ENCODE measurements around the gene CFAP58. TPM values are rescaled to one million over a fixed set of nuclear protein-coding genes. Genes with fewer than 3 reads are reported as not detected.

CFAP58 gene
- total RNA-seq, 1 experiment from 2014 or later = 0.31 TPM

- BruUV-seq (replicated peaks) = no TSS peak
- no peaks in the 10 kb centered on the region for H3K4me1 ChIP-seq (replicated peaks; ENCODE audit: insufficient read depth)
- H3F3A ChIP-seq (ENCODE audit: insufficient read depth, low read depth) = no peaks in the 10 kb centered on the region
- H3K79me2 ChIP-seq (ENCODE audit: low read depth) = no peaks in the 10 kb centered on the region
- H3K27me3 ChIP-seq (ENCODE audit: insufficient read depth, low read depth) = peaks cover 7% of the 10 kb centered on the region; the same call in 1 of the 2 replicates
- no peak overlapping the region for H3K27ac ChIP-seq
- H3K9me2 ChIP-seq (ENCODE audit: insufficient read depth) = no peaks in the 10 kb centered on the region
- H4K20me1 ChIP-seq (ENCODE audit: insufficient read depth) = no peaks in the 10 kb centered on the region
- no peaks in the 10 kb centered on the region for H3K9me3 ChIP-seq (ENCODE audit: insufficient read depth, low read depth)
- H3K36me3 ChIP-seq (ENCODE audit: low read depth) = no peaks in the 10 kb centered on the region
- H2AFZ ChIP-seq = no peak overlapping the region
- ChIA-PET CTCF (no interaction called here), POLR2A (ENCODE audit: unreplicated experiment) (interaction anchor here (0.6 kb wide), 1 partner anchor 26 kb away, joined by 3 read pairs; no protein-coding TSS in a partner anchor)
- H3K4me2 ChIP-seq = no peak overlapping the region
- no peak for DNase-seq
- H3K4me3 ChIP-seq = no peak overlapping the region
- TF ChIP-seq EZH2 (IDR thresholded peaks at IDR 0.05; ENCODE audit: low read depth) = no peak
- TF ChIP-seq CTCF (conservative IDR thresholded peaks at IDR 0.05) = no peak
- intact Hi-C loops (cut with micrococcal nuclease; ENCODE audit: unreplicated experiment) = no loop called here
Observed at GRCh38 chr10:104415526-104416165, 62.0 kb downstream of the CFAP58 start.

- no peak overlapping the region for H2AFZ ChIP-seq
- TF ChIP-seq CTCF (conservative IDR thresholded peaks at IDR 0.05) (no peak), EZH2 (IDR thresholded peaks at IDR 0.05; ENCODE audit: low read depth) (no peak)
- H3K27me3 ChIP-seq (ENCODE audit: insufficient read depth, low read depth) = peaks cover 7% of the 10 kb centered on the region; the same call in 1 of the 2 replicates
- CTCF ChIA-PET = no interaction called here
- H4K20me1 ChIP-seq (ENCODE audit: insufficient read depth) = no peaks in the 10 kb centered on the region
- H3K36me3 ChIP-seq (ENCODE audit: low read depth) = no peaks in the 10 kb centered on the region
- H3F3A ChIP-seq (ENCODE audit: insufficient read depth, low read depth) = no peaks in the 10 kb centered on the region
- no TSS peak for BruUV-seq (replicated peaks)
- no peak overlapping the region for H3K4me3 ChIP-seq
- no peaks in the 10 kb centered on the region for H3K9me2 ChIP-seq (ENCODE audit: insufficient read depth)
- H3K79me2 ChIP-seq (ENCODE audit: low read depth) = no peaks in the 10 kb centered on the region
- H3K27ac ChIP-seq = no peak overlapping the region
- intact Hi-C loops (cut with micrococcal nuclease; ENCODE audit: unreplicated experiment) = no loop called here
- H3K4me1 ChIP-seq (replicated peaks; ENCODE audit: insufficient read depth) = no peaks in the 10 kb centered on the region
- H3K9me3 ChIP-seq (ENCODE audit: insufficient read depth, low read depth) = no peaks in the 10 kb centered on the region
- H3K4me2 ChIP-seq = no peak overlapping the region
- no peak for DNase-seq
- POLR2A ChIA-PET (ENCODE audit: unreplicated experiment) = no interaction called here
Observed at GRCh38 chr10:104416851-104417250, 63.2 kb downstream of the CFAP58 start.

GRCh38 chr10:104417637-104418292 lies 64.1 kb downstream of the CFAP58 start:
- Histone ChIP-seq H3K9me2 (ENCODE audit: insufficient read depth) (no peaks in the 10 kb centered on the region), H3K4me2 (no peak overlapping the region), H3K36me3 (ENCODE audit: low read depth) (no peaks in the 10 kb centered on the region), H2AFZ (no peak overlapping the region), H3K4me3 (no peak overlapping the region), H3K79me2 (ENCODE audit: low read depth) (no peaks in the 10 kb centered on the region), H4K20me1 (ENCODE audit: insufficient read depth) (no peaks in the 10 kb centered on the region), H3F3A (ENCODE audit: insufficient read depth, low read depth) (no peaks in the 10 kb centered on the region), H3K27me3 (ENCODE audit: insufficient read depth, low read depth) (peaks cover 7% of the 10 kb centered on the region; the same call in 1 of the 2 replicates), H3K27ac (no peak overlapping the region), H3K9me3 (ENCODE audit: insufficient read depth, low read depth) (no peaks in the 10 kb centered on the region), H3K4me1 (replicated peaks; ENCODE audit: insufficient read depth) (no peaks in the 10 kb centered on the region)
- ChIA-PET POLR2A (ENCODE audit: unreplicated experiment) (no interaction called here), CTCF (no interaction called here)
- no peak for DNase-seq
- BruUV-seq (replicated peaks) = no TSS peak
- TF ChIP-seq EZH2 (IDR thresholded peaks at IDR 0.05; ENCODE audit: low read depth) (no peak), CTCF (conservative IDR thresholded peaks at IDR 0.05) (no peak)
- intact Hi-C loops (cut with micrococcal nuclease; ENCODE audit: unreplicated experiment) = no loop called here

Measured in PC-9 (cell line).